Measurements from ENCODE around the gene BIRC3. TPM values are rescaled to one million over a fixed set of nuclear protein-coding genes. Genes with fewer than 3 reads are reported as not detected.

Gene BIRC3
- total RNA-seq: 7.1 TPM

DNA sequence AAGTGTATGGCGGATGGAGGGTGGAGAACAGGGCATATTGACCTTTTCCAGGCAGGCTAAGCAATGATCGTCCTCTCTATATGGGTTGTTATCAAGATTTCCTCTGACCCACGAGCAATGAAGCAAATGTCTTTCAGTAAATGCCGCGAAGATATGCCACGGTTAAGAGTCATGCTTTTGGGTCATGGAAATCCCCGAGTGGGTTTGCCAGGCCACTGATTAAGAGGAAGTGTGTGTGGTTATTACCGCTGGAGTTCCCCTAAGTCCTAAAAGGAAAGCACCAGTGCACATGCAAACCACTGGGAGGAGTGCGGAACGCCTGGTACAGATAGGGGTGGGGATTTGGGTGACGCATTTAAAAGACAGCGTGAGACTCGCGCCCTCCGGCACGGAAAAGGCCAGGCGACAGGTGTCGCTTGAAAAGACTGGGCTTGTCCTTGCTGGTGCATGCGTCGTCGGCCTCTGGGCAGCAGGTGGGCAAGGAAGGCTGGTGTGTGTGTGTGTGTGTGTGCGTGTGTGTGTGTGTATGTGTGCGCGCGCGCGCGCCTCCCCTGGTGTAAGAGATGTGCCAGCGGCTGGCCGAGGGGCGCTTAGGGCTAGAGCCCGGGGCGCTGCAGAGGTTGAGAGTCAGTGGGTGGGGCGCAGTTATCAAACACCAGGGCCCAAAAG is at the start of gene BIRC3:
TSS of gene BIRC3 (plus strand) at position 386 of the 669 bp plus-strand sequence. CDS start 7,026 bp downstream, outside the sequence.
- peak within 1 kb of the TSS; percentile 66 to 78 for H3K4me3 ChIP-seq
- intact Hi-C loops (cut with DNase I): no loop called here
- H3K4me1 ChIP-seq: peaks cover 45% of the 10 kb centered on the region
- TF ChIP-seq, protein P1, sequence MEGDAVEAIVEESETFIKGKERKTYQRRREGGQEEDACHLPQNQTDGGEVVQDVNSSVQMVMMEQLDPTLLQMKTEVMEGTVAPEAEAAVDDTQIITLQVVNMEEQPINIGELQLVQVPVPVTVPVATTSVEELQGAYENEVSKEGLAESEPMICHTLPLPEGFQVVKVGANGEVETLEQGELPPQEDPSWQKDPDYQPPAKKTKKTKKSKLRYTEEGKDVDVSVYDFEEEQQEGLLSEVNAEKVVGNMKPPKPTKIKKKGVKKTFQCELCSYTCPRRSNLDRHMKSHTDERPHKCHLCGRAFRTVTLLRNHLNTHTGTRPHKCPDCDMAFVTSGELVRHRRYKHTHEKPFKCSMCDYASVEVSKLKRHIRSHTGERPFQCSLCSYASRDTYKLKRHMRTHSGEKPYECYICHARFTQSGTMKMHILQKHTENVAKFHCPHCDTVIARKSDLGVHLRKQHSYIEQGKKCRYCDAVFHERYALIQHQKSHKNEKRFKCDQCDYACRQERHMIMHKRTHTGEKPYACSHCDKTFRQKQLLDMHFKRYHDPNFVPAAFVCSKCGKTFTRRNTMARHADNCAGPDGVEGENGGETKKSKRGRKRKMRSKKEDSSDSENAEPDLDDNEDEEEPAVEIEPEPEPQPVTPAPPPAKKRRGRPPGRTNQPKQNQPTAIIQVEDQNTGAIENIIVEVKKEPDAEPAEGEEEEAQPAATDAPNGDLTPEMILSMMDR (IDR thresholded peaks at IDR 0.05): peak in 2 of 3 experiments; percentile 3 to 30
- no peak for TF ChIP-seq POLR2A (IDR thresholded peaks at IDR 0.05)
- peak; percentile 82 to 89 for TF ChIP-seq POLR2AphosphoS5 (IDR thresholded peaks at IDR 0.05; ENCODE audit: insufficient read depth in 1 of 2, low read depth in 1 of 2)
- H3K9me3 ChIP-seq: no peaks in the 10 kb centered on the region
- DNase-seq (ENCODE audit: extremely low spot score in 2 of 2): peak; percentile 97 to 98
- H3K27ac ChIP-seq: peak within 1 kb of the TSS; percentile 84
- H3K36me3 ChIP-seq: no peaks in the 10 kb centered on the region
- H3K27me3 ChIP-seq: no peaks in the 10 kb centered on the region

DNA sequence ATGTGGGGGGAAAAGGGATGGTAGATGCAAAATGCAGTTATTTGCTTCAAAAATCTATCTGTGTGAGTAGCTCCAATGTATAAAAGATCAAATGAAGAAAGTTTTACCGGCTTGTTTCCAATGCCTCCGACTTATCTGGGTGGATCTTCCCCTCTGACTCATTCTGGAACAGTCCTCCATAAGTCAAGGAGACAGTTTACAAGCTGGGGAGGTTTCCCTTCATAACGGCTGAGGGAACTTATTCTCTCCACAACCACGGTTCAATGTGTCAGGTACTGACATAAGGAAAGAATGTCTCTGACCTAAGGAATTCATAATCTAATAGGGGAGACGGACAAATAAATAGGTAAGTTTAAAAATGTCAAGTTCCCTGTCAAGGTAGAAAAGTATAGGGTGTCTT is 49.7 kb upstream of the BIRC3 start:
- intact Hi-C loops (cut with DNase I): no loop called here
- peak overlapping the region; percentile 39 to 56 for H3K4me3 ChIP-seq
- H3K27me3 ChIP-seq: no peaks in the 10 kb centered on the region
- no peak for DNase-seq (ENCODE audit: extremely low spot score in 2 of 2)
- TF ChIP-seq POLR2AphosphoS5 (IDR thresholded peaks at IDR 0.05; ENCODE audit: insufficient read depth in 1 of 2, low read depth in 1 of 2): peak in 1 of 2 donors; percentile 81
- TF ChIP-seq, protein P1 (IDR thresholded peaks at IDR 0.05): no peak
- H3K27ac ChIP-seq: peak overlapping the region; percentile 85
- H3K36me3 ChIP-seq: no peaks in the 10 kb centered on the region
- no peaks in the 10 kb centered on the region for H3K9me3 ChIP-seq
- peaks cover 23% of the 10 kb centered on the region for H3K4me1 ChIP-seq

DNA sequence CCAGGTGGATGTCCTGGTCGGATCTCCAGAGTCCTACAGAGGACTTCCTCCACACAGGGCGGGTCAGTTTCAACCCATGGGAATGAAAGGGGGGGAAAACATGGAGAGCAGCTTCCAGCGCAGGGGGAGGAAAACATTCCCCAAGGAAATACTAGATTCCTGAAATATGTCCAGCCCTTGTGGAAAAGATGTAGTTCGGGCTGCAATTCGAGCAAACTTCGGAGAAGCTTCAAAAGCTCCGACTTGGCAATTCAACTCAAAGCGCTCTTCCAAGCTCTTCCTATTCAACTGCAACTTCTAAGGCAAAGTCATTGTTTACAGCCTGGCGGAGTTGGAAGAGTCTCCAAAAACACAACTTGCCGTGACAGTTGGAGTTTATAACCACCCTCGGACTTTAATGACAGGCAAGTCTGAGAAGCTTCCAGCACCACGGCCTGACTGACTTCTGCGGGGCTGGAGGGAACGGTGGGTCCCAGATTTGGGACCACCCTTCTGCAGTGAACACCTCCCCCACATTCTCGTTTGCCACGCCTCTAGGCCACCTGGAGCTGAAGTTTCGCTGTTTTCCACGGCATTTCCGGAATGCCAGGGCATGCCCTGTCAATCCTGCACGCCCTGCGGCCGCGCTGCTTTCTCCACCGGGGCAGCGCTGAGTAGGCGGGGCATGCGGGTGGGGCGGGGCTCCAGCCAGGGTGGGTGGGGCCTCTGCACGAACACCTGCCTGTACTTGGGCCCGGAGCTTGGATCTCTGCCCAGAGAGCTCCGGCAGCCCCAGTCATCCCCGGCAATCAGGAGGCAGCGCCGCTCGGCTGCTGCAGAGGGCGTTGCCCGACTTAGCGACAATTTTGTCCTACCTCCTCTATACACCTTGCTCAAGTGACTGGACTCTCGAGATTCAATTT is 49.0 kb upstream of the BIRC3 start:
- intact Hi-C loops (cut with DNase I): no loop called here
- TF ChIP-seq POLR2AphosphoS5 (IDR thresholded peaks at IDR 0.05; ENCODE audit: insufficient read depth in 1 of 2, low read depth in 1 of 2): peak; percentile 43 to 65
- TF ChIP-seq, protein P1 (IDR thresholded peaks at IDR 0.05): peak in 1 of 3 experiments; percentile 21
- TF ChIP-seq POLR2A (IDR thresholded peaks at IDR 0.05): no peak
- no peaks in the 10 kb centered on the region for H3K27me3 ChIP-seq
- peaks cover 23% of the 10 kb centered on the region for H3K4me1 ChIP-seq
- peak overlapping the region; percentile 85 for H3K27ac ChIP-seq
- peak in 1 of 2 donors; percentile 96 for DNase-seq (ENCODE audit: extremely low spot score in 2 of 2)
- no peaks in the 10 kb centered on the region for H3K36me3 ChIP-seq
- peak overlapping the region; percentile 39 to 56 for H3K4me3 ChIP-seq
- no peaks in the 10 kb centered on the region for H3K9me3 ChIP-seq

DNA sequence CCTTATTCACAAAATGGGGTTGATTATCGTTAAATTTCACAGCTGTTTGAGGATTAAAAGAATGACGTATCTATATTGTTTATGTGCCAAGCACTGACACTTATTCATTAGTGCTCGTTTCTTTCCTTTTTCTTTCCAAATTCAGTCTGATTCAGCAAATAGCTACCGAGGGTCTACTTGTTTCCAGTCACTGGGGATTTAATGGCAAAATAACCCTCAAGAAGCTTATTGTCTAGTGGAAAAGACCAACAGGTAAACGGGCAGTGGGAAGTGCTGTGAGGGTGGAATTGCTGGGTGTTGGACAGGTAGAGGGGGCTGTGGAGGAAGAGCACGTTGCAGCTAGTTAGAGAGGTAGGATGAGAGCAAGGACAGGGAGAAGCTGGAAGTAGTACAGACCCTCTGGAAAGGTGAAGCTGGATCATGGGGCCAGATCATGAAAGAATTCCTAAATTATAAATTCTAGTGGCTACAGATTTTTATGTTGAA is 48.3 kb upstream of the BIRC3 start:
- Histone ChIP-seq H3K27ac (peak overlapping the region; percentile 85), H3K4me1 (peaks cover 23% of the 10 kb centered on the region), H3K27me3 (no peaks in the 10 kb centered on the region), H3K9me3 (no peaks in the 10 kb centered on the region), H3K4me3 (peak overlapping the region; percentile 39 to 56), H3K36me3 (no peaks in the 10 kb centered on the region)
- TF ChIP-seq POLR2A (IDR thresholded peaks at IDR 0.05): no peak
- TF ChIP-seq, protein P1 (IDR thresholded peaks at IDR 0.05): peak in 1 of 3 experiments; percentile 3
- DNase-seq (ENCODE audit: extremely low spot score in 2 of 2): no peak
- intact Hi-C loops (cut with DNase I): no loop called here

All from vagina (tissue), 2 donors.